Activated naive CD8-positive, alpha-beta T cell treated with anti-CD3 and anti-CD28 coated beads for 36 hours (primary cell): ENCODE measurements around the gene OTX1. TPM values are rescaled to one million over a fixed set of nuclear protein-coding genes. Genes with fewer than 3 reads are reported as not detected.

Experiments used
- DNase-seq: peaks from one replicate; pipeline ENCODE4 v3.0.0; 2021
- H3K27ac Mint-ChIP-seq: one replicate; pipeline ENCODE4 v1.8.0; 2022; ENCODE audit warnings: mild to moderate bottlenecking, moderate library complexity, mixed read lengths
- H3K27me3 Mint-ChIP-seq: one replicate; pipeline ENCODE4 v1.8.0; 2022; ENCODE audit warnings: mild to moderate bottlenecking, mixed read lengths
- H3K36me3 Mint-ChIP-seq: one replicate; pipeline ENCODE4 v1.8.0; 2021; ENCODE audit warnings: mild to moderate bottlenecking, mixed read lengths
- H3K4me1 Mint-ChIP-seq: one replicate; pipeline ENCODE4 v1.8.0; 2021; ENCODE audit warnings: mixed read lengths
- H3K4me3 Mint-ChIP-seq: one replicate; pipeline ENCODE4 v1.8.0; 2022; ENCODE audit warnings: mild to moderate bottlenecking, moderate library complexity, mixed read lengths
- H3K9me3 Mint-ChIP-seq: one replicate; pipeline ENCODE4 v1.8.0; 2022; ENCODE audit warnings: mixed read lengths
- total RNA-seq, 2 experiments: library from RNA; stranded (reverse); gene quantifications; one replicate each; pipeline ENCODE4 v1.2.3, GENCODE V29; 2021

Gene OTX1
- total RNA-seq, 2 experiments from 2014 or later: not detected

- H3K36me3 Mint-ChIP-seq: peaks cover 5% of the 10 kb centered on the region
- H3K4me3 Mint-ChIP-seq: no peak overlapping the region
- H3K27me3 Mint-ChIP-seq: peaks cover 12% of the 10 kb centered on the region
- DNase-seq: no peak
- H3K4me1 Mint-ChIP-seq: no peaks in the 10 kb centered on the region
- no peak overlapping the region for H3K27ac Mint-ChIP-seq
- peaks cover 33% of the 10 kb centered on the region for H3K9me3 Mint-ChIP-seq
Observed at GRCh38 chr2:63104482-63104881, 53.9 kb downstream of the OTX1 start.
